ENCODE data around the gene PNCK.
"Not testable (repeated sequence)": the region's sequence is repeated elsewhere in the genome, so short reads cannot be mapped to it uniquely, and the experiment has no call there.

Gene PNCK

GRCh38 chrX:153697924-153698865, 24.6 kb upstream of the PNCK start:
- DNase-seq, result no peak

- not testable (repeated sequence) for DNase-seq
These were observed 23.5 kb upstream of the PNCK start for GRCh38 chrX:153696986-153697722.

- not testable (repeated sequence) for DNase-seq
These were observed 22.9 kb upstream of the PNCK start for GRCh38 chrX:153696538-153696937.

GRCh38 chrX:153696100-153696499, 22.5 kb upstream of the PNCK start:
- no peak for DNase-seq

- DNase-seq, result no peak
These were observed 21.2 kb upstream of the PNCK start for GRCh38 chrX:153694687-153695270.

- not testable (repeated sequence) for DNase-seq
These were observed 20.6 kb upstream of the PNCK start for GRCh38 chrX:153694256-153694655.

- no peak for DNase-seq
These were observed 19.8 kb upstream of the PNCK start for GRCh38 chrX:153693216-153694086.

- no peak for DNase-seq
These were observed 19.1 kb upstream of the PNCK start for GRCh38 chrX:153692611-153693156.

- no peak for DNase-seq
These were observed 18.4 kb upstream of the PNCK start for GRCh38 chrX:153692003-153692402.

- not testable (repeated sequence) for DNase-seq
These were observed 17.6 kb upstream of the PNCK start for GRCh38 chrX:153691032-153691827.

- no peak for DNase-seq
These were observed 16.9 kb upstream of the PNCK start for GRCh38 chrX:153690466-153690865.

GRCh38 chrX:153689654-153690465, 16.2 kb upstream of the PNCK start:
- no peak for DNase-seq

GRCh38 chrX:153688911-153689590, 15.4 kb upstream of the PNCK start:
- no peak for DNase-seq

- no peak for DNase-seq
These were observed 14.9 kb upstream of the PNCK start for GRCh38 chrX:153688506-153688905.

- no peak for DNase-seq
These were observed 14.5 kb upstream of the PNCK start for GRCh38 chrX:153688071-153688470.

GRCh38 chrX:153687121-153688039, 13.8 kb upstream of the PNCK start, which contains the start of gene SLC6A8:
Gene SLC6A8, plus strand, starts transcription at chrX:153687926. Its CDS starts 649 bp downstream, at chrX:153688575.
- peak in 2 of 5 experiments; percentile 15 to 37 for DNase-seq

GRCh38 chrX:153686711-153687110, 13.1 kb upstream of the PNCK start:
- no peak for DNase-seq
